Measurements from ENCODE around the gene SLC24A3.

- TF ChIP-seq POLR2A (IDR thresholded peaks at IDR 0.05) (no peak), CTCF (IDR thresholded peaks at IDR 0.05) (no peak)
These were observed 204.2 kb downstream of the SLC24A3 start for GRCh38 chr20:19416627-19417026.
